HG03575 (cell line): ENCODE data around the gene MRTFA.

Source experiments
- ATAC-seq: cut with Tn5 transposase; IDR thresholded peaks from one replicate; pipeline ENCODE4 v1.9.1; 2021; ENCODE audit not compliant: unreplicated experiment, insufficient number of reproducible peaks, low FRiP score; ENCODE audit errors: extremely low read depth

Gene MRTFA

GRCh38 chr22:40413873-40414272, 222.6 kb downstream of the MRTFA start:
- no peak for ATAC-seq

GRCh38 chr22:40412441-40412840, 224.1 kb downstream of the MRTFA start:
- no peak for ATAC-seq

- ATAC-seq: no peak
Observed at GRCh38 chr22:40411506-40411861, 225.0 kb downstream of the MRTFA start.

- no peak for ATAC-seq
Observed at GRCh38 chr22:40410731-40411505, 225.6 kb downstream of the MRTFA start.

- ATAC-seq: no peak
Observed at GRCh38 chr22:40410272-40410671, 226.2 kb downstream of the MRTFA start.

GRCh38 chr22:40409613-40410113, 226.9 kb downstream of the MRTFA start:
- ATAC-seq: no peak

GRCh38 chr22:40408718-40409612, 227.6 kb downstream of the MRTFA start:
- ATAC-seq: no peak

- ATAC-seq: no peak
Observed at GRCh38 chr22:40407831-40408717, 228.4 kb downstream of the MRTFA start.

GRCh38 chr22:40407021-40407761, 229.3 kb downstream of the MRTFA start:
- ATAC-seq: no peak

- ATAC-seq: no peak
Observed at GRCh38 chr22:40406063-40406890, 230.2 kb downstream of the MRTFA start.

- no peak for ATAC-seq
Observed at GRCh38 chr22:40405178-40406062, 231.1 kb downstream of the MRTFA start.

- no peak for ATAC-seq
Observed at GRCh38 chr22:40404251-40405177, 232.0 kb downstream of the MRTFA start.

- no peak for ATAC-seq
Observed at GRCh38 chr22:40403651-40404050, 232.9 kb downstream of the MRTFA start.

GRCh38 chr22:40403141-40403540, 233.4 kb downstream of the MRTFA start:
- no peak for ATAC-seq

- ATAC-seq: no peak
Observed at GRCh38 chr22:40401981-40402406, 234.5 kb downstream of the MRTFA start.

- ATAC-seq: no peak
Observed at GRCh38 chr22:40401532-40401931, 235.0 kb downstream of the MRTFA start.
